ENCODE data around the gene NEURL2.

GRCh38 chr20:45940053-45940452 lies 49.0 kb upstream of the NEURL2 start:
- TF ChIP-seq CTCF (conservative IDR thresholded peaks at IDR 0.05; ENCODE audit: low read depth, low read length) (no peak), EZH2 (IDR thresholded peaks at IDR 0.05; ENCODE audit: borderline replicate concordance, low read depth, low read length, poor library complexity, severe bottlenecking) (no peak)

Data from A673 (cell line).